GM19239 (cell line): Measurements from ENCODE around the gene CBFA2T2.

Experiments used
- DNase-seq: peaks from one replicate; pipeline ENCODE4 v3.0.0; 2011; ENCODE audit warnings: low spot score; ENCODE audit not compliant: insufficient read length
- FAIRE-seq: peaks from 2 replicates; lab custom pipeline; 2011; peaks lifted over from hg19 to GRCh38; lab: Jason Lieb, UNC

The CBFA2T2 gene

GRCh38 chr20:33659341-33660034 is 169.6 kb downstream of the CBFA2T2 start:
- FAIRE-seq (no peak), DNase-seq (no peak)

GRCh38 chr20:33660035-33660684 is 170.3 kb downstream of the CBFA2T2 start:
- DNase-seq (no peak), FAIRE-seq (no peak)

- no peak for DNase-seq
- no peak for FAIRE-seq
Observed at GRCh38 chr20:33660685-33661058, 170.8 kb downstream of the CBFA2T2 start.

DNA sequence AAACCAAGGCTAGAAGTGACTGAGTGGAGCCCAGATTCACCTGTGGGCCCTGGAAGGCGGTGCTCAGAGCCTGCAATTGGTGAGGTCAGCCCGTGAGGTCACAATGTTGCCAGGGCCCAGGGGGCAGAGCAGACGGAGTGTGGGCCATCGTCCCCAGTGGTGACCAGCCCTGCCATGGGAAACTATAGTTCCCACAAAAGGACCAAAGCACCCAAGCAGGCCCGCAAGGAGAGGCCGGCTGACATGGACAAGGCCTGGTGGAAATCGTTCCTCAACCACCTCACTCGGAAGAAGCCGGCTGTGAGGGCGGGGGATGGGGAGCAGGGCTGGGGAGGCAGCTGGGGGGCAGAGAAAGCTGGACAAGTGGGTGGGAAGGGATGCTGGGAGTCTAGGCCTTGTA is 172.3 kb downstream of the CBFA2T2 start, which contains the start of gene C20orf144:
C20orf144 (plus strand) TSS at position 156 of the 400 bp plus-strand sequence; CDS start at position 175, 19 bp downstream.
- no peak for FAIRE-seq
- DNase-seq, result no peak

- FAIRE-seq (peak; percentile 51), DNase-seq (peak; percentile 86)
Observed at GRCh38 chr20:33663161-33664084, 173.5 kb downstream of the CBFA2T2 start.

GRCh38 chr20:33664085-33664761 is 174.3 kb downstream of the CBFA2T2 start:
- DNase-seq (no peak), FAIRE-seq (no peak)

GRCh38 chr20:33664762-33665144 is 174.9 kb downstream of the CBFA2T2 start:
- FAIRE-seq (no peak), DNase-seq (no peak)

GRCh38 chr20:33666293-33667244 is 176.7 kb downstream of the CBFA2T2 start, which contains the start of gene ACTL10:
Gene ACTL10, plus strand, starts transcription at chr20:33666943. Its CDS starts 555 bp downstream, at chr20:33667498.
- DNase-seq, result peak; percentile 95

DNA sequence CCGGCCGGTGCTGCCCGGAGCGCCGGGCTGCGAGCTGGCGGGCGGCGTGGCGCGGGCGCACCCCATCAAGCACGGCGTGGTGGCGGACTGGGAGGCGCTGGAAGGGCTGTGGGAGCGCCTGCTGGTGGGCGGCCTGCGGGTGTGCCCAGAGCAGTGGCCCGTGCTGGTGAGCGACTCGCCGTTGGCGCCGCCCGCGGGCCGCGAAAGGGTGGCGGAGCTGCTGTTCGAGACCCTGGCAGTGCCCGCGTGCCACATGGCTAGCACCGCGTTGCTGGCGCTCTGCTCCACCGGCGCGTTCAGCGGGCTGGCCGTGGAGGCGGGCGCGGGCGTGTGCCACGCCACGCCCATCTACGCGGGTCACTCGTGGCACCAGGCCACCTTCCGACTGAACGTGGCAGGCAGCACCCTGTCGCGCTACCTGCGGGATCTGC is 177.4 kb downstream of the CBFA2T2 start:
- DNase-seq (no peak), FAIRE-seq (no peak)

More at GRCh38 chr20:33666293-33667244, 176.7 kb downstream of the CBFA2T2 start, which contains the start of gene ACTL10:
- FAIRE-seq, result peak; percentile 93

DNA sequence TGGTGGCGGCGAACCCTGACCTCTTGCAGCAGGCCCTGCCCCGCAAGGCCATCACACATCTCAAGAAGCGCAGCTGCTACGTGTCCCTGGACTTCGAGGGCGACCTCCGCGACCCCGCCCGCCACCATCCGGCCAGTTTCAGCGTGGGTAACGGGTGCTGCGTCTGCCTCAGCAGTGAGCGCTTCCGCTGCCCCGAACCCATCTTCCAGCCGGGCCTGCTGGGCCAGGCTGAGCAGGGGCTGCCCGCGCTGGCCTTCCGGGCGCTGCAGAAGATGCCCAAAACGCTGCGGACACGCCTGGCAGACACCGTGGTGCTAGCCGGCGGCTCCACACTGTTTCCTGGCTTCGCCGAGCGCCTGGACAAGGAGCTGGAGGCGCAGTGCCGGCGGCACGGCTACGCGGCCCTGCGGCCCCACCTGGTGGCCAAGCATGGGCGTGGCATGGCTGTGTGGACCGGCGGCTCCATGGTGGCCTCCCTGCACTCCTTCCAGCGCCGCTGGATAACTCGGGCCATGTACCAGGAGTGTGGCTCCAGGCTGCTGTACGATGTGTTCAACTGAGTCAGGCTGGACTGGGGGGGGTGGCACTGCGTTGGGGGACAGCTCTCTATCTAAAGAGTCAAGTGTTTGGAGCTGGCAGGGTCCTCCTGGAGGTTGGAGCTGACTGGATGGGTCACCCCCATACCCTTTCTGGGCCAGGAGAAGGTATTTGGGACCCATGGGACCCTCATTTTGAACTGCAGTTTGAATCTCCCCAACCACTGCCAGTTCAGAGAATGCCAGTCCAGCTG is 178.0 kb downstream of the CBFA2T2 start:
- FAIRE-seq (peak; percentile 75), DNase-seq (peak; percentile 83)

GRCh38 chr20:33668466-33669155 is 178.7 kb downstream of the CBFA2T2 start:
- no peak for DNase-seq
- FAIRE-seq, result no peak

DNA sequence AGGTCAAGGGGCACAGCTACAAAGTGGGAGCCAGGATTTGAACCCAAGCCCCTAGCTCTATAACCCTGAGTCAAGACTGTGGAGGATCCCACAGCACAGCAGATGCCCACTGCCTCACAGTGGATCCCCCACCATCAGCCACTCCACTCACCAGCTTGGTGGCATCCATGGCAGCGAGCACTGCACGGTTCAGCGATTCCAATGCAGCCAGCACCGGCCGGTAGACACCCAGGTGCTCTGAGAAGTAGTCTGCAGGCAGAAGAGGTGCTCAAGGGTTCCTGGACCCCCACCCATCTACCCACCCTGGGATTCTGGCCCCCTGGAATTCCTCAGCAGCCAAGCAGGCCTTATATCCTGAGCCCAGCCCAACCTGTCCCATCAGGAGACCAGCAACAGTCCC is 179.3 kb downstream of the CBFA2T2 start:
- DNase-seq (no peak), FAIRE-seq (no peak)

GRCh38 chr20:33669873-33670640 is 180.2 kb downstream of the CBFA2T2 start:
- FAIRE-seq, result no peak

DNA sequence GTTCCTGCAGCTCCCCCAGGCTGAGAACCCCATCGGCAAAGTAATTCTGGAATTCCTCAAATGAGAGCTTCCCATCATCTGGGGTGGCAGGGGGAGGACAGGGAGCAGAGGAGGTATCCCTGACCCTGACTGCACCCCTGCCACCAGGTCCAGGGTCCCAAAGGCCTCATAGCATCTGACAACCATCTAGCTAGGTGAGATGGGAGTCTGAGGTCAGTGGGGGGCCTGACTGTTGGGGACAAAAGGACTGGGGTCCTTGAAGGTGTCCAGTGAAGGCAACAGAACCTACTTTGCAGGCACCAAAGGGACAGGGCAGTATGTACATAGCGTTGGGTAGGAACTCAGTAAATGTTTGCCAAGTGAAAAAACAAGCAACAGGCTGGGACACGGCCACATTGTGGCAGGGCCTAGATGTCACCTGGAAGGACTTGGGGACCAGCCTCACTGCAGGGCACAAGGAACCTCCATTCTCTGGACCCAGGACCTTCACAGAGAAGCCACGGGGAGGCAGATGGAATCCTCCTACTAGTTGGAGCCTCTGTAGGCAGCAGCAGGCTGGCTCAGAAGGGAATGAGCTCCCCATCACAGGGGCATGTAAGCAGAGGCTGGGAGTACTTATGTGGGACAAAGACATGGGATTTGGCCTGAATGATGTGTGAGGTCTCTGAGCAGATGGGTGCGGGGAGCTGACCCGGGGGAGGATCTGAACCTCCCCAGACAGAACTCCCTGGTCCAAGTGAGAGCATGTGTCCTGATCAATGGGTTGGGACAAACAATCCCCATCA is 181.0 kb downstream of the CBFA2T2 start:
- DNase-seq, result no peak
- no peak for FAIRE-seq

More at GRCh38 chr20:33669873-33670640, 180.2 kb downstream of the CBFA2T2 start:
- DNase-seq, result no peak

DNA sequence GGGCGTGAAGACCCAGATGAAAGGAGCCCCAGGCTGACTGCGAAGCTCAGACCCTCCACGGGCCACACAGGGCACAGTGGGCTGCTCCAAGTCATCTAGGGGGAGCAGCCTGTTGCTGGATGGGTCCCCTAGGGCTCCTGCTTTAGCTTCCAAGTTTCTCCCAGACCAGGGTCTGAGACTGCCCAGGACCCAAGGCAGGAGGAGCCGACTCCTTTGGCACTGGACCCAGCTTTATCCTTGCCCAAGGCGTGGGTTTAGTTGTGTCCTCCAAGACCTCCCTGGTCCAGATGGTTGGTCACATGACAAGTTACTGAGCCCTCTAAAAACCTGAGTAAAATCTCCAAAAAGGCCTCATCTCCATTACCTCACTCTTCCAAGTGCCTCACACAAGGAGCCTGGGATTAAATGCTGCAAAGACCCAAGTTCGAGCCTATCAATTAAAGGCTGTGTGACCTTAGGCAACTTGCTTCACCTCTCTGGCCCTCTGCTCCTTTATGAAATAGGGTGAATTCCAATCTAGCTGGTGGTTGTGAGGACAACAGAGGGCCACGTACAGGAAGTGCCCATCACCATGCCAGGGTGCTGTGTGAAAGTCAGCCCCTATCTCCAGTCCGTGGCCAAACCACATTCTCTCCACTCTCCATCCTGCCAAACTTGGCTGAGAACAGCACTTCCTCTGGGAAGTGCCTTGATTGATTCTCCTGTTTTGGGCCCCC is 181.8 kb downstream of the CBFA2T2 start:
- FAIRE-seq (no peak), DNase-seq (no peak)
